PC-3 (cell line): ENCODE results near the gene SCIMP. TPM values are rescaled to one million over a fixed set of nuclear protein-coding genes. Genes with fewer than 3 reads are reported as not detected.
"Not testable (repeated sequence)": the region's sequence is repeated elsewhere in the genome, so short reads cannot be mapped to it uniquely, and the experiment has no call there.

Experiments
- ATAC-seq: fragments of 200-7000 bp; cut with Tn5 transposase; 2 replicates; pipeline ENCODE4 v1.9.1; 2020; ENCODE audit warnings: mild to moderate bottlenecking, moderate library complexity
- BruUV-seq: library from RNA; stranded (reverse); fragments of 400-500 nt; replicated peaks from 2 replicates; lab custom pipeline; 2021; lab: Mats Ljungman, UMichigan
- CTCF ChIA-PET: fragments of 300-600 bp; sonication (Branson Sonifier 250); formaldehyde crosslinking; loops from one replicate; lab custom pipeline; 2022; ENCODE audit warnings: antibody characterized with exemption; lab: Charles Lee
- POLR2A ChIA-PET: fragments of 300-600 bp; sonication (Branson Sonifier 250); formaldehyde crosslinking; loops from one replicate; lab custom pipeline; 2022; ENCODE audit warnings: antibody characterized with exemption; ENCODE audit not compliant: unreplicated experiment; lab: Charles Lee
- DNase-seq: peaks from one replicate; pipeline ENCODE4 v3.0.0-alpha.2; 2015
- H2AFZ ChIP-seq: fragments of 300-600 bp; sonication (generic); 2 replicates; pipeline ENCODE4 v1.6.0; 2016; ENCODE audit warnings: antibody characterized with exemption, low read length
- H3F3A ChIP-seq: fragments of 300-600 bp; sonication (generic); one replicate; pipeline ENCODE4 v1.6.0; 2017; ENCODE audit warnings: antibody characterized with exemption, low read length, control low read depth, mild to moderate bottlenecking; ENCODE audit not compliant: unreplicated experiment
- H3K27ac ChIP-seq: fragments of 300-600 bp; sonication (generic); 2 replicates; pipeline ENCODE4 v1.5.1; 2016; ENCODE audit warnings: mild to moderate bottlenecking, low read length
- H3K27me3 ChIP-seq: fragments of 300-600 bp; sonication (generic); 2 replicates; pipeline ENCODE4 v1.6.1; 2016; ENCODE audit warnings: low read length, mixed read lengths
- H3K36me3 ChIP-seq: fragments of 300-600 bp; sonication (generic); 2 replicates; pipeline ENCODE4 v1.6.1; 2016; ENCODE audit warnings: low read depth, mixed run types, low read length, mixed read lengths
- H3K4me1 ChIP-seq: fragments of 300-600 bp; sonication (generic); 2 replicates; pipeline ENCODE4 v1.5.1; 2016; ENCODE audit warnings: low read length; ENCODE audit not compliant: insufficient read depth
- H3K4me2 ChIP-seq: fragments of 300-600 bp; sonication (generic); 2 replicates; pipeline ENCODE4 v1.6.0; 2016; ENCODE audit warnings: low read length
- H3K4me3 ChIP-seq: fragments of 300-600 bp; sonication (generic); 2 replicates; pipeline ENCODE4 v1.5.1; 2016; ENCODE audit warnings: mild to moderate bottlenecking, low read length, mixed read lengths
- H3K79me2 ChIP-seq: fragments of 300-600 bp; sonication (generic); 2 replicates; pipeline ENCODE4 v1.6.1; 2017; ENCODE audit warnings: low read length, mixed read lengths
- H3K9ac ChIP-seq: fragments of 300-600 bp; sonication (generic); 2 replicates; pipeline ENCODE4 v1.6.0; 2016; ENCODE audit warnings: mild to moderate bottlenecking, low read length
- H3K9me2 ChIP-seq: fragments of 300-600 bp; sonication (generic); replicated peaks from 2 replicates; pipeline ENCODE4 v1.6.1; 2016; ENCODE audit warnings: mixed run types, low read length, mixed read lengths
- H3K9me3 ChIP-seq: fragments of 300-600 bp; sonication (generic); 2 replicates; pipeline ENCODE4 v1.6.1; 2016; ENCODE audit warnings: low read length, mixed read lengths
- H4K20me1 ChIP-seq: fragments of 300-600 bp; sonication (generic); 2 replicates; pipeline ENCODE4 v1.6.1; 2016; ENCODE audit warnings: low read length, mixed read lengths
- EZH2 ChIP-seq: fragments of 300-600 bp; sonication (generic); IDR thresholded peaks from one replicate; pipeline ENCODE4 v1.6.1; 2017; ENCODE audit warnings: antibody characterized with exemption, mild to moderate bottlenecking, low read length; ENCODE audit not compliant: unreplicated experiment
- EZH2phosphoT487 ChIP-seq: fragments of 300-600 bp; sonication (generic); IDR thresholded peaks from 2 replicates; pipeline ENCODE4 v1.6.1; 2018; ENCODE audit warnings: mild to moderate bottlenecking, antibody characterized with exemption, low read length, borderline replicate concordance
- intact Hi-C: fragments of 100-400 bp; cut with micrococcal nuclease; formaldehyde crosslinking; loops from 2 replicates; pipeline ENCODE4 v1.9.0; 2023
- total RNA-seq: library from RNA; depleted of rRNA; stranded (reverse); fragments of >200 nt; gene quantifications from 2 replicates; pipeline ENCODE4 v1.2.3, GENCODE V29; 2014
- TF ChIP-seq, protein P1 (sequence below): fragments of 300-600 bp; sonication (generic); conservative IDR thresholded peaks from 2 replicates; pipeline ENCODE4 v1.5.1; 2017; ENCODE audit warnings: antibody characterized with exemption, low read depth, mild to moderate bottlenecking, low read length

SCIMP gene
- total RNA-seq, 1 experiment from 2014 or later, result not detected

DNA sequence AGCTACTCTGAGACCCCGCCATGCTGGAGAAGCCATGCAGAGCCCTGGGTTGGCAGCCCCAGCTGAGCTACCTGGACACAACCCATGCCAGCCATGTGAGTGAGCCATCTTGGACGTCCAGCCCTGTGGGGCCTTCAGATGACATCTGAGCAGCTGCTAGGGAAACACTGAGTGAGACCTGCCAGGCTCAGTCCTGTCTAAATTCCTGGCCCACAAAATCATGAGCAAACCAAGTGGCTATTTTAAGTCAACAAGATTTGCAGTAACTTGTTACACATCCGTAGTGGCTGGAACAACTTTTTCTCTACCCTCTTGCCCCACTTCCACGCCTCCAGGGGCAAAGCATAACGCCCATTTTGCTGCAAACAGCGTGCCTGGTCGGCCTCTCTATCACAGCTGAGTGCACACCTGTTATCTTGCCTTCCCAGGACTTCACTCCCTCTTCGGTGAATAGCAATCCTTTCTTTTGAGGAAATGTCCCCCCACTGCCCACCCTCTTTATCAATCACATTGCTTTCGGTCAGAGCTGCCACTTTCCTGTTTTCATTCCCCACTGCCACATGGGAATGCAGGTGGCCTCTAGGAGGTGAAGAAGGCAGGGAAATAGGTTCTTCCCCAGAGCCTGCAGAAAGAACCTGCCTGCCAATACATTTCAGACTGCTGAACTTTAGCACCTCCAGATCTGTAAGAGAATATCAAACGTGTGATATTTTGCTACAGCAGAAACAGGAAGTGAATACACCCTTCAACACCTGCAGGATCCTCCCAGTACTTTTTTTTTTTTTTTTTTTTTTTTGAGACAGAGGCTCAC lies 7.4 kb upstream of the SCIMP start:
- no peaks in the 10 kb centered on the region for H3K27me3 ChIP-seq
- DNase-seq (no peak), ATAC-seq (no peak)
- H3F3A ChIP-seq, result no peaks in the 10 kb centered on the region
- no peak overlapping the region for H3K4me3 ChIP-seq
- no TSS peak for BruUV-seq
- intact Hi-C loops, result no loop called here
- no peaks in the 10 kb centered on the region for H4K20me1 ChIP-seq
- CTCF ChIA-PET, result no interaction called here
- H3K4me2 ChIP-seq, result no peak overlapping the region
- no peak overlapping the region for H2AFZ ChIP-seq
- H3K79me2 ChIP-seq, result no peaks in the 10 kb centered on the region
- H3K27ac ChIP-seq, result no peak overlapping the region
- H3K9ac ChIP-seq, result no peak overlapping the region
- H3K4me1 ChIP-seq, result peaks cover 5% of the 10 kb centered on the region; the same call in 1 of the 2 replicates
- no peaks in the 10 kb centered on the region; the same call in 1 of the 2 replicates for H3K36me3 ChIP-seq
- no peak for TF ChIP-seq EZH2
- TF ChIP-seq, protein P1, sequence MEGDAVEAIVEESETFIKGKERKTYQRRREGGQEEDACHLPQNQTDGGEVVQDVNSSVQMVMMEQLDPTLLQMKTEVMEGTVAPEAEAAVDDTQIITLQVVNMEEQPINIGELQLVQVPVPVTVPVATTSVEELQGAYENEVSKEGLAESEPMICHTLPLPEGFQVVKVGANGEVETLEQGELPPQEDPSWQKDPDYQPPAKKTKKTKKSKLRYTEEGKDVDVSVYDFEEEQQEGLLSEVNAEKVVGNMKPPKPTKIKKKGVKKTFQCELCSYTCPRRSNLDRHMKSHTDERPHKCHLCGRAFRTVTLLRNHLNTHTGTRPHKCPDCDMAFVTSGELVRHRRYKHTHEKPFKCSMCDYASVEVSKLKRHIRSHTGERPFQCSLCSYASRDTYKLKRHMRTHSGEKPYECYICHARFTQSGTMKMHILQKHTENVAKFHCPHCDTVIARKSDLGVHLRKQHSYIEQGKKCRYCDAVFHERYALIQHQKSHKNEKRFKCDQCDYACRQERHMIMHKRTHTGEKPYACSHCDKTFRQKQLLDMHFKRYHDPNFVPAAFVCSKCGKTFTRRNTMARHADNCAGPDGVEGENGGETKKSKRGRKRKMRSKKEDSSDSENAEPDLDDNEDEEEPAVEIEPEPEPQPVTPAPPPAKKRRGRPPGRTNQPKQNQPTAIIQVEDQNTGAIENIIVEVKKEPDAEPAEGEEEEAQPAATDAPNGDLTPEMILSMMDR, result no peak
- TF ChIP-seq EZH2phosphoT487, result no peak
- no peaks in the 10 kb centered on the region for H3K9me3 ChIP-seq
- POLR2A ChIA-PET, result no interaction called here
- no peaks in the 10 kb centered on the region for H3K9me2 ChIP-seq

DNA sequence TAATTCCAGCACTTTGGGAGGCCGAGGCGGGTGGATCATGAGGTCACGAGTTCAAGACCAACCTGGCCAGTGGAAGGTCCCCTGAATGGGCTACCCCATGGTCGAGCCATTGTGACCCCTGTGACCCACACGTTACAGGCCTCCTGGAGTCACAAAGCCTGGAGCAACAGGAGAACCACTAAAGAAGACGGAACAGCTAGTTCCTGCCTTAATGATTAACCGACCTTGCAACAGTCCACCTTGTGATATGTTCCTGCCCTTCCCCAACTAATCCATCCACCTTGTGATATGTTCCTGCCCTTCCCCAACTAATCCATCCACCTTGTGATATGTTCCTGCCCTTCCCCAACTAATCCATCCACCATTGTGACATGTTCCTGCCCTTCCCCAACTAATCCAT lies 5.1 kb upstream of the SCIMP start:
- H3K36me3 ChIP-seq, ATAC-seq, H4K20me1 ChIP-seq, BruUV-seq, DNase-seq, H2AFZ ChIP-seq, POLR2A ChIA-PET, H3K9me3 ChIP-seq, H3K79me2 ChIP-seq, H3K9me2 ChIP-seq, H3K4me2 ChIP-seq, CTCF ChIA-PET, H3K4me3 ChIP-seq, H3K27me3 ChIP-seq, H3K4me1 ChIP-seq, intact Hi-C loops, H3F3A ChIP-seq, H3K9ac ChIP-seq, H3K27ac ChIP-seq: not testable (repeated sequence)

DNA sequence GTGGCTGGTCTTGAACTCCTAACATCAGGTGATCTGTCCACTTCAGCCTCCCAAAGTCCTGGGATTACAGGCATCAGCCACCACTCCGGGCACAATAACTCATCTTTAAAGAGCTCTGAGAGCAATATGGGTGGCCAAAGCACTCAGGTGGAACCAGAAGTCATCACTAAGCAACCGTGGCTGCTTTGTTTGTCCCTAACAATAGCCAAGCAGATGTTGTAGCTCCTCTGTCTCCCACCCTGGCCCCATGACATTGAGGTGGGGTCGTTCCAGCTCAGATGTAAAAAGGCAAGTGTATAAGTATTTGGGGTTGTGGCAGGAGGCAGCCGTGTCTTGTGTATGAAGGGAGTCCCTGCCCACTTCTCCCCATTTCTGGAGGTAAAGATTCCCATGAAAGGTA lies 3.7 kb upstream of the SCIMP start:
- Histone ChIP-seq H3K4me3 (no peak overlapping the region), H3K27ac (no peak overlapping the region), H3K36me3 (no peaks in the 10 kb centered on the region; the same call in 1 of the 2 replicates), H3K79me2 (no peaks in the 10 kb centered on the region), H3K27me3 (no peaks in the 10 kb centered on the region), H2AFZ (no peak overlapping the region), H3K9ac (no peak overlapping the region), H4K20me1 (no peaks in the 10 kb centered on the region), H3K9me3 (no peaks in the 10 kb centered on the region), H3K4me1 (peaks cover 5% of the 10 kb centered on the region; the same call in 1 of the 2 replicates), H3K4me2 (no peak overlapping the region), H3F3A (no peaks in the 10 kb centered on the region), H3K9me2 (no peaks in the 10 kb centered on the region)
- DNase-seq (no peak), ATAC-seq (no peak)
- TF ChIP-seq EZH2 (no peak), EZH2phosphoT487 (no peak)
- TF ChIP-seq, protein P1, result no peak
- POLR2A ChIA-PET, result no interaction called here
- intact Hi-C loops, result no loop called here
- CTCF ChIA-PET, result no interaction called here
- no TSS peak for BruUV-seq
